Activated CD8-positive, alpha-beta memory T cell treated with anti-CD3 and anti-CD28 coated beads, Interleukin-2, amount 50 U/mL, for 48 hours (primary cell): ENCODE results near the gene CDKN2C.
A peak's percentile ranks its signal among the peaks of the same experiment; 100 is the strongest.
"Not testable (repeated sequence)": the region's sequence is repeated elsewhere in the genome, so short reads cannot be mapped to it uniquely, and the experiment has no call there.

Experiments
- DNase-seq: peaks from one replicate; pipeline ENCODE4 v3.0.0-alpha.2; 2020

CDKN2C gene

DNA sequence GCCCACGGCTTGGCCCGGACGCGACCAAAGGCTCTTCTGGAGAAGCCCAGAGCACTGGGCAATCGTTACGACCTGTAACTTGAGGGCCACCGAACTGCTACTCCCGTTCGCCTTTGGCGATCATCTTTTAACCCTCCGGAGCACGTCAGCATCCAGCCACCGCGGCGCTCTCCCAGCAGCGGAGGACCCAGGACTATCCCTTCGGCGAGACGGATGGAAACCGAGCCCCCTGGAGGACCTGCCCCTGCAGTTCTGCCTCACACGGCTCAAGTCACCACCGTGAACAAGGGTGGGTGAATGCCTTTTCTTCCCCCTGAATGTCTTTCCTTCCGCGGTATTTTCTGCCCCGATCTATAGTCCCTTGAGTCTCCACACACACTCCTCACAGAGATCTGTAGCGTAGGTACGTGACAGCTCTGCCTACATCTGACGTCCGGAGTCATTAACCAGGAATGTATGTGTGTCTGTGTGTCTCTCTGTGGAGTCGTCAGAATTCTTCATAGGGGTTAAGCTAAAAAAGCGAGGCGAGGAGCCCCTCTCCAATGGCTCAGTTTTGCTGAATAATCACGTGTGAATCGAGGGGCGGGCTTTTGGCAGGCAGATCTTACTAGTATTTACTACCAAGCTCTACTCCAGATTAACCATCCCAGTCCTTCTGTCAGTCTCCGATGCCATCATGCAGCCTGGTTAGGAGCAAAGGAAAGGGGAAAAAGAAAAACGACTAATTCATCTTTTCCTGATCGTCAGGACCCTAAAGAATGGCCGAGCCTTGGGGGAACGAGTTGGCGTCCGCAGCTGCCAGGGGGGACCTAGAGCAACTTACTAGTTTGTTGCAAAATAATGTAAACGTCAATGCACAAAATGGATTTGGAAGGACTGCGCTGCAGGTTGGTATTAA lies at the start of gene CDKN2C:
Gene CDKN2C, plus strand, starts transcription at position 635 of the 898 bp plus-strand sequence. Its CDS starts 124 bp downstream, at position 759.
- DNase-seq = peak; percentile 71

DNA sequence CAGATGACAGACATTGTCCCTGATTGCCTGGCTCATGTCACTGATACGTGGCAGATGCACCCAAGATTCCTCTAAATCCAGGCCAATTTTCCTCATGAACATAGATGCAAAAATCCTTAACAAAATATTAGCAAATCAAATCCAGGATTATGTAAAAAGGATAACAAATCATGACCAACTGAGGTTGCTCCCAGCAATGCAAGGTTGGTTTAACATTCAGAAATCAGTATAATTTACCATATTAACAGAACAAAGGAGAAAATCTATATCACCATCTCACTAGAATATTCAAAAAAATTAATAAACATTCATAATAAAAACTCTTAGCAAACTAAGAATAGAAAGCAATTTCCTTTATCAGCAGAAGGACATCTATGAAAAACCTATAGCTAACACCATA lies 49.6 kb upstream of the CDKN2C start:
- no peak for DNase-seq

DNA sequence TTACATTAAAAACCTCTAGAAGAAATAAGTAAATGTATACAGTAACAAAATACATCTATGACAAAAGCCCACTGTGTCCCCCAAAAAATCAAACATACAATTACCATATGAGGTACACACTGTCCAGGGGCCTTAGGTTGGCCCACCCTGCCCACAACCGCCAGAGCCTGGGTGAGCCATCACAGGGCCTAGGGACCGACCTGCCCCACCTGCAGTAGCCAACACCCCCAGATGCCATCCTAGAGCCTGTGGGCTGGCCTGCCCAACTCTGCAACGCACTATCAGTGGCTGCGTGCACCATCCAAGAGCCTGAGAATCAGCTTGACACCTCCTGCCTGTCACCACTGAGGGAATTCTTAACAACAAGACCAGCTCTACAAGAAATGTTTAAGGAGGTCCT lies 49.0 kb upstream of the CDKN2C start:
- DNase-seq = no peak

DNA sequence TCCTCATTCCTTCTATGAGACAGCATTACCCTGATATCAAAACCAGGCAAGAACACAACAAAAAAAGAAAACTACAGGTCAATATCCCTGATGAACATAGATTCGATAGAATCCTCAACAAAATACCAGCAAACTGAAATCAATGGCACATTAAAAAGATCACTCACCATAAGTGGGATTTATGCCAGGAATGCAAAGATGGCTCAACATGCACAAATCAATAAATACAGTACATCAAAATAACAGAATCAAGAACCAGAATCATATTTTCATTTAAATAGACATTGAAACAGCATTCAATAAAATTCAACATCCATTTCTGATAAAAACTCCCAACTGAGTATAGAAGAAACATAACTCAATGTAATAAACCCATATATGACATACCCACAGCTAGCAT lies 46.5 kb upstream of the CDKN2C start:
- no peak for DNase-seq

DNA sequence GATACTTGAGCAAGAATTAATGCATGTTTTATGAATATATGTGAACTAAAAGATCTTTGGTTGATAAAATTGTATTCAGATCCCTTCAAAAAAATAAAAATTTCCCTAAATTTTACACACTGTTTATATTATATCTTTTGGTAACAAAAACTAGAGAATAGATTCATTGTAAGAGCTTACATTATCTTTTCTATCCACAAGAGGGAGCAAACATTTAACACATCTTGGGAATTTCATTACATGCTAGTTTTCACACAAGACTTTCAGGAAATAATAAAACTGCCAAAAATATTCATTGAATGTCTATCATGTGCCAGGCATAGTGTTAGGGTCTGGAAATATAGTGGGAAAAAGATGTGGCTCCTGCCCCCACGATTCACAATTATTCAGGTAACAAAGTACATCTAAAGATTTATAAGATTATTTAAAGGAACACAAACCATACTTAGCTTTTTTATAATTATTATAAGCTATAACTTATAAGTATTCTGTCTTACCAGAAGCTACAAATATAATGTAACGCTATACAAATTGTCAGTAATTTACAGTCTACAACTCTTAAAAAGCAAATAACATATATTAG lies 40.6 kb upstream of the CDKN2C start:
- DNase-seq = no peak

DNA sequence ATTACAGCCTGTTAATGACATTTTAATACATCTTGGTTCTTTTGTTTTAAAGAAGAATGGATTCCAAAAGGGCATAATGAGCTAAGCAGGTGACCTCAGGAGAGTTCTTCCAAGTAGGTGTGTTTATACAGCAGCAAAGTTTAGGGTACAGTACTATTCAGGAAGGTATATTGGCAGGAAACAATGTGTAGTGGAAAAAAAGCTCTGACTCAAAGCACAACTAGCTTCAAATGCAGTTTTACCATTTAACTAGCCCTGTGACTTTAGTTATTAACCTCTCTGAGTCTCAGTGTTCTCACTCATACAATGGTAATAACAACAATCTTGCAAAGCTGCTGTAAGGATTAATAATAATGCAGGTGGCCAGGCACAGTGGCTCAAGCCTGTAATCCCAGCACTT lies 39.9 kb upstream of the CDKN2C start:
- no peak for DNase-seq

DNA sequence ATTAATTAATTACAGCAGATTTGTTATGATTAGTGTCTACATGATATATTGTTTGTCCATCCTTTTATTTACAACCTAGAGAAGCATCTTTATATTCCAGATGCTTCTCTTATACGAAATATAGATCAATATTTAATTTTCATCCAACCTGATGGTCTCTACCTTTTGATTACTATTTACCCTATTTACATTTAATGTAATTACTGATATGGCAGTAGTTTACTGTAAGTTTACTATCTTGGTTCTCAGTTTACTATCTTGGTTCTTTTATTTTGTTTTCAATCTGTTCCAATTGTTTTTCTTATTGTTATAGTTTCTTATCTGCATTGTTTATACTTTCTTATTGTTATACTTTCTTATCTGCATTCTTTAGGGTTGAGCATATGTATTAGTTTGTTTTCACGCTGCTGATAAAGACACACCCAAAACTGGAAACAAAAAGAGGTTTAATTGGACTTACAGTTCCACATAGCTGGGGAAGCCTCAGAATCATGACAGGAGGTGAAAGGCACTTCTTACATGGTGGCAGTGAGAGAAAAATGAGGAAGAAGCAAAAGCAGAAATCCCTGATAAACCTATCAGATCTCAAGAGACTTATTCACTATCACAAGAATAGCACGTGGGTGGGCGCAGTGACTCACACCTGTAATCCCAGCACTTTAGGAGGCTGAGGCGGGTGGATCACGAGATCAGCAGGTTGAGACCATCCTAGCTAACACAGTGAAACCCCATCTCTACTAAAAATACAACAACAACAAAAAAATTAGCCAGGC lies 38.9 kb upstream of the CDKN2C start:
- no peak for DNase-seq

DNA sequence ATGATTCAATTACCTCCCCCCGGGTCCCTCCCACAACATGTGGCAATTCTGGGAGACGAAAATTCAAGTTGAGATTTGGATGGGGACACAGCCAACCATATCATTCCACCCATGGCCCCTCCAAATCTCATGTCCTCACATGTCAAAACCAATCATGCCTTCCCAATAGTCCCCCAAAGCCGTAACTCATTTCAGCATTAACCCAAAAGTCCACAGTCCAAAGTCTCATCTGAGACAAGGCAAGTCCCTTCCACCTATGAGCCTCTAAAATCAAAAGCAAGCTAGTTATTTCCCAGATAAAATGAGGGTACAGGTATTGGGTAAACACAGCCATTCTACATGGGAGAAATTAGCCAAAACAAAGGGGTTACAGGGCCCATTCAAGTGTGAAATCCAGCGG lies 38.0 kb upstream of the CDKN2C start:
- DNase-seq = not testable (repeated sequence)

DNA sequence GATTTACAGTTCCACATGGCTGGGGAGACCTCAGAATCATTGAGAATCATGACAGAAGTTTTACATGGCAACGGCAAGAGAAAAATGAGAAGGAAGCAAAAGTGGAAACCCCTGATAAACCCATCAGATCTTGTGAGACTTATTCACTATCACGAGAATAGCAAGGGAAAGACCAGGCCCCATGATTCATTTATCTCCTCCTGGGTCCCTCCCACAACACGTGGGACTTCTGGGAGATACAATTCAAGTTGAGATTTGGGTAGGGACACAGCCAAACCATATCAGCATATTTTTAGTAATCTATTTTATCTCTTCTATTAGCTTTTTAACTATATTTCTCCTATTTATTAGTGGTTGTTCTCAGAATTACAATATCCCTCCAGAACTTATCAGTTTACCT lies 36.3 kb upstream of the CDKN2C start:
- not testable (repeated sequence) for DNase-seq

DNA sequence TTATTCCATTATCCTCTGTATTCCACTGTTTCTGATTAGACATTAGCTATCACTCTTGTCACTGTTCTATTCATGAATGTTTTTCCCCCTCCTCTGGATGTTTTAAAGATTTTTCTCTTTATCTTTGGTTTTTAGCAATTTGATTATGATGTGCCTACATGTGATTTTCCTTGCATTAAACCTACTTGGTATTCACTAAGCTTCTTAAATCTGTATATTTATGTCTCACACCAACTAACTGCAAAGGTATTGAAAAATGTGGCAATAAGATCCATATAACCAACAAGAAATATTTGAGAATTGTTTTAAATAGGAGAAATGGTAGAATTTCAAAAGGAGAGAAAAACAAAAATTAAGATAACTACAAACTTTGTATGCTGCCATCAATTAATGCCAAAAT lies 35.2 kb upstream of the CDKN2C start:
- DNase-seq = no peak

DNA sequence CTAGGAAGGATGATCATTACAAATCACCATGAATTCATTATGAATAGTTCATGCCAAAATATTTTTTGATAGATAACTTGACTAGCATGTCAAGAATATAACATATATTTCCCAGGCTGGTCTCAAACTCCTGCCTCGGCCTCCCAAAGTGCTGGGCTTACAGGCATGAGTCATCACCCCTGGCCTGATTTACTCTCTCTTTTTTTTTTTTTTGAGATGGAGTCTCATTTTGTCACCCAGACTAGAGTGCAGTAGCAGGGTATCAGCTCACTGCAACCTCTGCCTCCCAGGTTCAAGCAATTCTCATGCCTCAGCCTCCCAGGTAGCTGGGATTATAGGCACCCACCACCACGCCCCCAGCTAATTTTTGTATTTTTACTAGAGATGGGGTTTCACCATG lies 34.8 kb upstream of the CDKN2C start:
- DNase-seq = not testable (repeated sequence)

DNA sequence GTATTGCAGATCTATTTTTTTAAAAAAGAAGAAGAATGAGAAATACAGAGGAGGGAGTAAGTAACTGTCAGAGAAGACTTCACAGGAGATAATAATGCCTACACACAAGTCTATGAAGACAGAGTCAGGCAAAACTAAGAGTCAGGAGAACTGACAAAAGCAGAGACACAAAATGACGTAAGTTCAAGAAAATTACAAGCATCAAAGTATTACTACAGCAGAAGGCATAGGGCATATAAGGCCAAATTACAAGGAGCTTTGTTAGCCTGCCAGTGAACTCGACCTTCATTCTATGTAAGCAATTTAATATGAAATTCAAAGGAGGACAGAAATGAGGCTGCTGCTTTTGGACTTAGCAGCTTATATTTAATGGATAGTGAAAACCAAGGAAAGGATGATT lies 33.7 kb upstream of the CDKN2C start:
- DNase-seq = no peak

DNA sequence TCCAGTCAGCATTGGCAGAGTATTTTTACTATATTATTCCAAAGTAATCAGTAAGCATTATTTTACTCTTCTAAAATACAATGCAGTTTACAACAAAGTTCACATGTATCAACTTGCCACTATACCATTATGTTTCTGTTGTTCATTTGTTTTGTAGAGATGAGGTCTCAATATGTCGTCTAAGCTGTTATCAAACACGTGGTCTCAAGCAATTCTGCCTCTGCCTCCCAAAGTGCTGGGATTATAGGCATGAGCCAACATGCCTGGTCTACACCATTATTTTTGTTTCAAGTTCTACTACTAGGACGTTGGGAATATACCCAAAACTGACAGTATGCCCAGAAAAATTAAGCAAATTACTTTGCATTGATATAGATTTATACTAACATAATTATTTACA lies 29.8 kb upstream of the CDKN2C start:
- no peak for DNase-seq

DNA sequence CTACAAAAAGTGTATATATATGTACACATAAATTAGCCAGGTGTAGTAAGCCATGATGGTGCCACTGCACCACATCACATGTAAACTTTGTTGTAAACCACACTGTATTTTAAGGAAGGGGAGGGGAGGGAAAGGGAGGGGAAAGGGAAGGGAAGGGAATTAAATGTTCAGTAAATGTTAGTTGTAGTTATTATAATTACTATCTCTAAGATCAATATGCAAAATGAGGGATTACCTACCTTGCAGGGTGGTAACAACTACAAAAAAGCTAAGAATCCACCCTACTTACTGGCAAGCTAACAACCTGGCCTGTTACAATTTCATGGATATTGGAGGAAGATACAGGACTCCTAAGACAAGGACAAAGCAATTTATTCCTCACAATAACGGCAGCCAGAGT lies 27.7 kb upstream of the CDKN2C start:
- no peak for DNase-seq

DNA sequence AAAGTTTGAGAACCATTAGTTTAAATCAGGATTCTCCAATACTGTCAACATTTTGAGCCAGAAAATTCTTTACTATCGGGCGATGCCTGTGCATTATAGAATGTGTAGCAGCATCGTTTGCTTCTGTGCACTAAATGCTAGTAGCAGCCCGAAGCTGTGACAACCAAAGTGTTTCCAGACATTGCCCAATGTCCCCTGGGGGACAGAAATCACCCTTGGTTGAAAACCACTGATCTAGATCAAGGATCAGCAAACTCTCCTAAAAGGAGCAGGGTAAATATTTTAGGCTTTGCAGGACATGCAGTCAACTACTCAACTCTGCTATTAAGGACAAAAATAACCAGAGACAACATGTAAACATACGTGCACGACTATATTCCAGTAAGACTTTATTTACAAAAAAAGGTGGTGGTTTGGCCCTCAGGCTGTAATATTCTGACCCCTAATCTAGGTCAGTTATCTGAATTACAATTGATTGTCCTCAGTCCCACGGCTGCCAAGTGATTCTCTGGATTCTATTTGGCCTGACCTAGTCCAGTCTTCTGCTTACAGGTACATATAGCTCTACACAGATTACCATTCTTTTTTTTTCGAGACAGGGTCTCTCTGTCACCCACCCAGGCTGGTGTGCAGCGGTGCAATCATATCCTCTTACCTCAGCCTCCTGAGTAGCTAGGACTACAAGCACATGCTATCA lies 20.6 kb upstream of the CDKN2C start:
- DNase-seq = no peak

DNA sequence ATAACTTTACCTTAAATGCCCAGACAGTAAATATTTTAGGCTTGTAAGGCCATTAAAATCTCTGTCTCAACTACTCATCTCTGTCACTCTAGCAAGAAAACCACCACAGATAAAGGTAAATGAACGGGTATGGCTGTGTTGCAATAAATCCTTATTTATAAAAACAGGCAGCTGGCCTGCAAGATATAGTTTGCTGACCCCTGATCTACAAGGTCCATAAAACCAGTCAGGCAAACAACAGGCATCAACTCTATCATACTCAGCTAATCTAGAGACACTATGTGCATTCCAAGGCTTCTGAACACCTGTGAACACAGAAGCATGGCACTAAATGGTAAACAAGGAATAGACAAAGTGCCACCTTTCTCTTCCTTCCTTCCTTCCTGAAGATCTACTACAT lies 19.6 kb upstream of the CDKN2C start:
- no peak for DNase-seq

DNA sequence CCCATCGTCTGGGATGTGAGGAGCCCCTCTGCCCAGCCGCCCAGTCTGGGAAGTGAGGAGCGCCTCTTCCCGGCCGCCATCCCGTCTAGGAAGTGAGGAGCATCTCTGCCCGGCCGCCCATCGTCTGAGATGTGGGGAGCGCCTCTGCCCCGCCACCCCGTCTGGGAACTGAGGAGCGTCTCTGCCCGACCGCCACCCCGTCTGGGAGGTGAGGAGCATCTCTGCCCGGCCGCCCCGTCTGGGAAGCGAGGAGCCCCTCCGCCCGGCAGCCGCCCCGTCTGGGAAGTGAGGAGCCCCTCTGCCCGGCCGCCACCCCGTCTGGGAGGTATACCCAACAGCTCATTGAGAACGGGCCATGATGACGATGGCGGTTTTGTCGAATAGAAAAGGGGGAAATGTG lies 17.5 kb upstream of the CDKN2C start:
- not testable (repeated sequence) for DNase-seq

DNA sequence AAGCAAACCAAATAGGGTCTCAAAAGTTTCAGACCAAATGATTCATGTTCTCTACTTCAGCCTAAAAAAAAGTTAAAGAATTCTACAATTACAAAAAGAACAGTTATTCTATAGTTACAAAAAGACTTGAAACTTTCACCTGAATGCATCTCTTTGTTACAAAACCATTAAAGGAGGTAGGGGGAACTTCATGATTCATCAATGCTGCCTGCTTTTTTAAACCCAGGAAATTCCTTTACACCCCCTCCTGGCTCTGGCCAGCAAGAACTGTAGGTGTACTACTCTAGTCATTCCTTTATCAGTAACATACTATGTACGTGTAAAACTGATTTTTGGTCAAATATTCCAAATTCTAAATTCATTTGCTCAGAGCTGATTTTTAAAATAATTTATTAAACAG lies 14.9 kb upstream of the CDKN2C start:
- DNase-seq = no peak

DNA sequence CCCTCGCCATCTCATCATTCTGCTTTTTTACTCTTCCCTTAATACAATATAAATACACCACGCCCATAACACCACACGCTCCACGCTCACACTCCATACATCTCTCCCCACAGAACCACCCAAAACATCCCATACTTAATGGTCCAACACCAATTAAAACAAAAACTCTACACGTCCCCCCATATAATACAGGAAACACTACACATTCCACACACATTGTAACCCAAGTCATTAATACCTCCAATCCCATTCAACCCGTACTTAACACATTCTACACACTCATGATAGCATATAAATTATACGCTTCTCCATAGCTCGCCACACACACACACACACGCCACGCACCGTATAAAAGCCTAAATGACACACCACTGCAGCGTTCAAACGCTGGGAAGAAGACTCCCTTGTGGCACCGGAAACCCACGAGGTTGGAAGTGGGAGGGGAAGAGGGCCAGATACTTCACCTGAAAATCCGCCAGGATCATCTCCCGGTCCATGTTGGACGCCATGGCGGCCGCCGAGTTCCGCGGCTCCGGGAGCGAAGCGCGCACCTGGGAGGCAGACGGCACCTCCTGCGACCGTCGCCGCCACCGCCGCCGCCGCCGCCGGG lies 10.6 kb upstream of the CDKN2C start:
- no peak for DNase-seq

DNA sequence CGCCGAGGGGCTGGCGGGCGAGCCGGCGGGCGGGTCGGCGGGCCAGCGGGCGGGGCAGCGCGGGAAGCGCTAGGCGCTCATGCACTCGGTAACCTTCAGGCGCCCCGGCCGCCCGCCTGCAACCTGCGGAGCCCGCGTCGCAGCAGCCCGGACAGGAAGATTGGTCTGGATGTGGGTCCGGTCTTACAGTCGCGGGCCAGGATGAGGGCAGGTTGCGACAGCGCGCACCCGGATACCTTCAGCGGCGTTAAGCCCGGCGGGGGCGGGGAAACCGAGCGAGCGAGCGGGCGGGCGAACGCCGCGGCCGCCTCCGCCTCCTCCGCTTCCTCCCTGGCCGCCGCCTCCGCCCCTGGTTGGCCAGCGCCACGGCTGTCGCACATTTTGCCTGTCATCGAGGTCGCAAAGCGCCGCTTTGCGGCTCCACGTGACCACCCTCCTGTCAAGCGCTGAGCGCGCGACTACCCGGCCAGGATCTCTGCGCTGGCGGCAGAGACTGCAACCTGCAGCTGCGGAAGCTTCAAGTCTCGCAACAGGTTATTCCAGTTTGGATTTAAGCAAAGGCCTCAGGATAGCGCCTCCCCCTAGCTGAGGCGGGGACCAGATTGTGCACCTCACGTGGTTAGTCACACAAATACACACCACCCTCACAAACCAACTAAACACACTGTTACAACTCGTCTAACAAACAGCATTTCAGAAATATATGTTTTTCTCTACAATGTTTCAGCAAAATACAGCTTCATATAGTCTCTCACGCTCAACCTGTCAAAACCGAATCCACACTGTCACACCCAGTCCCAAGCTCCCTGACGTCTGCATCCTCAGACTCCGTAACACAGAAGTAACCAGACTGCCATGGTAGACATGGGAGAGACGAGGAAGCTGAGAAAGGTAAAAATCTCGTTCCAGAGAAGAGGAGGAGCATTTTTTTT lies 9.9 kb upstream of the CDKN2C start, which contains the start of gene FAF1:
Gene FAF1, minus strand, starts transcription at position 355 of the 932 bp plus-strand sequence. CDS start 456 bp downstream, outside the sequence.
- DNase-seq = peak; percentile 98

DNA sequence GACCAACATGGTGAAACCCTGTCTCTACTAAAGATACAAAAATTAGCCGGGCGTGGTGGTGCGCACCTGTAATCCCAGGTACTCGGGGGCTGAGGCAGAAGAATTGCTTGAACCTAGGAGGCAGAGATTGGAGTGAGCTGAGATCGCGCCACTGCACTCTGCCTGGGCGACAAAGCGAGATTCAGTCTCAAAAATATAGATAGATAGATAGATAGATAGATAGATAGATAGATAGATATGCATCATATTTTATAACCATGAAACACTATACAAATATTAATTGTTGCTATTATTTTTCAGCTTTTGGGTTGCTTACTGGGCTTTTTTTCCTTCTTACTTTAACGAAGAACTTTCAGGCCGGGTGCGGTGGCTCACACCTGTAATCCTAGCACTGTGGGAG lies 5.2 kb upstream of the CDKN2C start:
- DNase-seq = no peak
